ENCODE data around the gene ARMC6.

- TF ChIP-seq CTCF (IDR thresholded peaks at IDR 0.05) (no peak), POLR2A (IDR thresholded peaks at IDR 0.05) (no peak)
These were observed 4.9 kb upstream of the ARMC6 start for GRCh38 chr19:19028526-19028925.
